WTC11 (cell line): ENCODE measurements around the gene GNAL. TPM values are rescaled to one million over a fixed set of nuclear protein-coding genes. Genes with fewer than 3 reads are reported as not detected.

Source experiments
- ATAC-seq: fragments of 200-7000 bp; cut with Tn5 transposase; 2 replicates; pipeline ENCODE4 v1.10.0; 2021; ENCODE audit warnings: mild to moderate bottlenecking, moderate library complexity
- CTCF ChIA-PET: fragments of 300-600 bp; sonication (Branson Sonifier 250); formaldehyde crosslinking; loops from one replicate; lab custom pipeline; 2021; ENCODE audit warnings: antibody characterized with exemption; lab: Charles Lee
- POLR2A ChIA-PET: fragments of 350-600 bp; sonication (Branson Sonifier 250); formaldehyde crosslinking; loops from one replicate; lab custom pipeline; 2021; ENCODE audit warnings: antibody characterized with exemption; lab: Charles Lee
- DNase-seq: peaks from one replicate; pipeline ENCODE4 v3.0.0; 2021; ENCODE audit warnings: low spot score
- H3K27ac Mint-ChIP-seq: 2 replicates; pipeline ENCODE4 v1.8.0; 2021; ENCODE audit warnings: mixed read lengths
- H3K27me3 Mint-ChIP-seq: 2 replicates; pipeline ENCODE4 v1.8.0; 2021; ENCODE audit warnings: low read depth, mild to moderate bottlenecking, moderate library complexity, mixed read lengths
- H3K36me3 Mint-ChIP-seq: 2 replicates; pipeline ENCODE4 v1.8.0; 2021; ENCODE audit warnings: mixed read lengths
- H3K4me1 Mint-ChIP-seq: 2 replicates; pipeline ENCODE4 v1.8.0; 2022; ENCODE audit warnings: mixed read lengths
- H3K4me3 Mint-ChIP-seq: 2 replicates; pipeline ENCODE4 v1.8.0; 2021; ENCODE audit warnings: mild to moderate bottlenecking, moderate library complexity, mixed read lengths
- H3K9me3 Mint-ChIP-seq: 2 replicates; pipeline ENCODE4 v1.8.0; 2021; ENCODE audit warnings: mixed read lengths
- FOXP1 ChIP-seq: sonication (generic); formaldehyde crosslinking; IDR thresholded peaks from 2 replicates; pipeline ENCODE4 v1.8.0; 2022; ENCODE audit warnings: missing genetic modification reagents, mild to moderate bottlenecking, moderate library complexity, borderline replicate concordance
- JAZF1 ChIP-seq: fragments of 250-450 bp; sonication (Bioruptor Pico); IDR thresholded peaks from 2 replicates; pipeline ENCODE4 v1.9.0; 2021; ENCODE audit warnings: moderate library complexity, mild to moderate bottlenecking, inconsistent platforms
- KAT7 ChIP-seq: sonication (generic); formaldehyde crosslinking; IDR thresholded peaks from 2 replicates; pipeline ENCODE4 v1.8.1; 2023; ENCODE audit warnings: missing genetic modification reagents, mild to moderate bottlenecking, borderline replicate concordance
- MYBL2 ChIP-seq: sonication (generic); formaldehyde crosslinking; IDR thresholded peaks from 2 replicates; pipeline ENCODE4 v1.8.1; 2023; ENCODE audit warnings: mild to moderate bottlenecking, moderate library complexity, missing genetic modification reagents
- NFATC4 ChIP-seq: fragments of 250-450 bp; sonication (Bioruptor Pico); IDR thresholded peaks from 2 replicates; pipeline ENCODE4 v1.9.0; 2021; ENCODE audit warnings: mild to moderate bottlenecking
- NFE2L1 ChIP-seq: sonication (generic); formaldehyde crosslinking; IDR thresholded peaks from 2 replicates; pipeline ENCODE4 v1.8.1; 2023; ENCODE audit warnings: missing genetic modification reagents
- PRRX2 ChIP-seq: fragments of 250-450 bp; sonication (Bioruptor Pico); IDR thresholded peaks from 2 replicates; pipeline ENCODE4 v1.8.0; 2021; ENCODE audit warnings: mild to moderate bottlenecking
- SMAD3 ChIP-seq: sonication (generic); formaldehyde crosslinking; IDR thresholded peaks from 2 replicates; pipeline ENCODE4 v1.8.0; 2022; ENCODE audit warnings: missing genetic modification reagents, mild to moderate bottlenecking, borderline replicate concordance
- SOX15 ChIP-seq: fragments of 250-450 bp; sonication (Bioruptor Pico); IDR thresholded peaks from 2 replicates; pipeline ENCODE4 v1.9.0; 2021; ENCODE audit warnings: mild to moderate bottlenecking
- ZBTB21 ChIP-seq: sonication (generic); formaldehyde crosslinking; IDR thresholded peaks from 2 replicates; pipeline ENCODE4 v1.8.1; 2023; ENCODE audit warnings: mild to moderate bottlenecking, missing genetic modification reagents, borderline replicate concordance
- ZNF396 ChIP-seq: fragments of 250-450 bp; sonication (Bioruptor Pico); IDR thresholded peaks from 2 replicates; pipeline ENCODE4 v1.8.0; 2021; ENCODE audit warnings: mild to moderate bottlenecking, moderate library complexity, borderline replicate concordance
- ZNF423 ChIP-seq: fragments of 250-450 bp; sonication (Bioruptor Pico); IDR thresholded peaks from 2 replicates; pipeline ENCODE4 v2.1.2; 2022; ENCODE audit warnings: mild to moderate bottlenecking, moderate library complexity
- total RNA-seq: library from RNA; stranded (reverse); gene quantifications from 3 replicates; pipeline ENCODE4 v1.2.3, GENCODE V29; 2021
- TF ChIP-seq, protein P1 (sequence below): sonication (generic); formaldehyde crosslinking; IDR thresholded peaks from 2 replicates; pipeline ENCODE4 v1.8.0; 2022; ENCODE audit warnings: mild to moderate bottlenecking, missing genetic modification reagents
- TF ChIP-seq, protein P2 (sequence below): fragments of 200-600 bp; IDR thresholded peaks from 2 replicates; pipeline ENCODE4 v1.8.0; 2022; ENCODE audit warnings: antibody characterized with exemption
- TF ChIP-seq, protein P3 (sequence below): sonication (generic); formaldehyde crosslinking; IDR thresholded peaks from 2 replicates; pipeline ENCODE4 v1.8.1; 2023; ENCODE audit warnings: mild to moderate bottlenecking, missing genetic modification reagents, borderline replicate concordance
- TF ChIP-seq, protein P4 (sequence below): sonication (generic); formaldehyde crosslinking; IDR thresholded peaks from 2 replicates; pipeline ENCODE4 v1.8.0; 2022; ENCODE audit warnings: mild to moderate bottlenecking, missing genetic modification reagents
- TF ChIP-seq, protein P5 (sequence below): sonication (generic); formaldehyde crosslinking; IDR thresholded peaks from 2 replicates; pipeline ENCODE4 v1.8.1; 2023; ENCODE audit warnings: mild to moderate bottlenecking, missing genetic modification reagents
- TF ChIP-seq, protein P6 (sequence below): sonication (generic); formaldehyde crosslinking; IDR thresholded peaks from 2 replicates; pipeline ENCODE4 v1.8.0; 2023; ENCODE audit warnings: mild to moderate bottlenecking, missing genetic modification reagents
- TF ChIP-seq, protein P7 (sequence below): fragments of 250-450 bp; sonication (Bioruptor Pico); IDR thresholded peaks from 2 replicates; pipeline ENCODE4 v1.8.0; 2021; ENCODE audit warnings: mild to moderate bottlenecking
- TF ChIP-seq, protein P8 (sequence below): sonication (generic); formaldehyde crosslinking; conservative IDR thresholded peaks from 2 replicates; pipeline ENCODE4 v1.8.1; 2023; ENCODE audit warnings: mild to moderate bottlenecking, low read depth, missing genetic modification reagents, moderate library complexity

GNAL gene
- total RNA-seq, 1 experiment from 2014 or later = 22.3 TPM

DNA sequence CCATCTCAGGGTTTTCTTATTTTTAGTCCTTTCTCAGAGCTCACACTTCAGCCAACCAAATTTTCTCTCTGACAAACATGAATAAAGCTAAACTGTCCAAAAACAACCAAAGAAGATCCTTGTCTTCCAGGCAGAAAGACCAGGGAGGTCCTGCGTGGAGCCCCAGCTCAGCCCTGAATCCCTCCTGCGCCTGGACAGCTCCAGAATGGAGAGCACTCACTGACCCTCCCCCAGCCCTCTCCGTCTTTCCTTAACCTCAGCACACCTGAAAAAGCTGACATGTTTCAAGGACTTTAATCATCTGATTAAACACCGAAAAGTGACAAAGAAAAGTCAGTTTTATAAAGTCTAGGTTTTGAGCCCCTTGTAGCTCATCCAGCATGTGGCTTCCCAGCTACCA, 22.9 kb upstream of the GNAL start:
- DNase-seq = no peak
- no peak overlapping the region for H3K27ac Mint-ChIP-seq
- ChIA-PET POLR2A (no interaction called here), CTCF (interaction anchor here (1.2 to 2.5 kb wide), 5 partner anchors 10 to 373 kb away, joined by 4 to 19 read pairs (median 9); no protein-coding TSS in a partner anchor)
- no peak overlapping the region for H3K4me3 Mint-ChIP-seq
- H3K36me3 Mint-ChIP-seq = no peaks in the 10 kb centered on the region
- peaks cover 8% of the 10 kb centered on the region for H3K27me3 Mint-ChIP-seq
- H3K9me3 Mint-ChIP-seq = no peaks in the 10 kb centered on the region
- H3K4me1 Mint-ChIP-seq = peaks cover 37% of the 10 kb centered on the region
- TF ChIP-seq SOX15 (no peak), ZNF423 (CRISPR knock-in tag) (no peak), PRRX2 (no peak), ZNF396 (CRISPR knock-in tag) (no peak), KAT7 (CRISPR knock-in tag) (no peak), NFATC4 (no peak), SMAD3 (no peak), JAZF1 (CRISPR knock-in tag) (no peak), MYBL2 (CRISPR knock-in tag) (no peak), NFE2L1 (CRISPR knock-in tag) (no peak), ZBTB21 (CRISPR knock-in tag) (no peak), FOXP1 (CRISPR knock-in tag) (no peak)
- TF ChIP-seq, protein P1, sequence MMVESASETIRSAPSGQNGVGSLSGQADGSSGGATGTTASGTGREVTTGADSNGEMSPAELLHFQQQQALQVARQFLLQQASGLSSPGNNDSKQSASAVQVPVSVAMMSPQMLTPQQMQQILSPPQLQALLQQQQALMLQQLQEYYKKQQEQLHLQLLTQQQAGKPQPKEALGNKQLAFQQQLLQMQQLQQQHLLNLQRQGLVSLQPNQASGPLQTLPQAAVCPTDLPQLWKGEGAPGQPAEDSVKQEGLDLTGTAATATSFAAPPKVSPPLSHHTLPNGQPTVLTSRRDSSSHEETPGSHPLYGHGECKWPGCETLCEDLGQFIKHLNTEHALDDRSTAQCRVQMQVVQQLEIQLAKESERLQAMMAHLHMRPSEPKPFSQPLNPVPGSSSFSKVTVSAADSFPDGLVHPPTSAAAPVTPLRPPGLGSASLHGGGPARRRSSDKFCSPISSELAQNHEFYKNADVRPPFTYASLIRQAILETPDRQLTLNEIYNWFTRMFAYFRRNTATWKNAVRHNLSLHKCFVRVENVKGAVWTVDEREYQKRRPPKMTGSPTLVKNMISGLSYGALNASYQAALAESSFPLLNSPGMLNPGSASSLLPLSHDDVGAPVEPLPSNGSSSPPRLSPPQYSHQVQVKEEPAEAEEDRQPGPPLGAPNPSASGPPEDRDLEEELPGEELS (CRISPR knock-in tag) = no peak
- TF ChIP-seq, protein P2, sequence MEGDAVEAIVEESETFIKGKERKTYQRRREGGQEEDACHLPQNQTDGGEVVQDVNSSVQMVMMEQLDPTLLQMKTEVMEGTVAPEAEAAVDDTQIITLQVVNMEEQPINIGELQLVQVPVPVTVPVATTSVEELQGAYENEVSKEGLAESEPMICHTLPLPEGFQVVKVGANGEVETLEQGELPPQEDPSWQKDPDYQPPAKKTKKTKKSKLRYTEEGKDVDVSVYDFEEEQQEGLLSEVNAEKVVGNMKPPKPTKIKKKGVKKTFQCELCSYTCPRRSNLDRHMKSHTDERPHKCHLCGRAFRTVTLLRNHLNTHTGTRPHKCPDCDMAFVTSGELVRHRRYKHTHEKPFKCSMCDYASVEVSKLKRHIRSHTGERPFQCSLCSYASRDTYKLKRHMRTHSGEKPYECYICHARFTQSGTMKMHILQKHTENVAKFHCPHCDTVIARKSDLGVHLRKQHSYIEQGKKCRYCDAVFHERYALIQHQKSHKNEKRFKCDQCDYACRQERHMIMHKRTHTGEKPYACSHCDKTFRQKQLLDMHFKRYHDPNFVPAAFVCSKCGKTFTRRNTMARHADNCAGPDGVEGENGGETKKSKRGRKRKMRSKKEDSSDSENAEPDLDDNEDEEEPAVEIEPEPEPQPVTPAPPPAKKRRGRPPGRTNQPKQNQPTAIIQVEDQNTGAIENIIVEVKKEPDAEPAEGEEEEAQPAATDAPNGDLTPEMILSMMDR = no peak
- TF ChIP-seq, protein P3, sequence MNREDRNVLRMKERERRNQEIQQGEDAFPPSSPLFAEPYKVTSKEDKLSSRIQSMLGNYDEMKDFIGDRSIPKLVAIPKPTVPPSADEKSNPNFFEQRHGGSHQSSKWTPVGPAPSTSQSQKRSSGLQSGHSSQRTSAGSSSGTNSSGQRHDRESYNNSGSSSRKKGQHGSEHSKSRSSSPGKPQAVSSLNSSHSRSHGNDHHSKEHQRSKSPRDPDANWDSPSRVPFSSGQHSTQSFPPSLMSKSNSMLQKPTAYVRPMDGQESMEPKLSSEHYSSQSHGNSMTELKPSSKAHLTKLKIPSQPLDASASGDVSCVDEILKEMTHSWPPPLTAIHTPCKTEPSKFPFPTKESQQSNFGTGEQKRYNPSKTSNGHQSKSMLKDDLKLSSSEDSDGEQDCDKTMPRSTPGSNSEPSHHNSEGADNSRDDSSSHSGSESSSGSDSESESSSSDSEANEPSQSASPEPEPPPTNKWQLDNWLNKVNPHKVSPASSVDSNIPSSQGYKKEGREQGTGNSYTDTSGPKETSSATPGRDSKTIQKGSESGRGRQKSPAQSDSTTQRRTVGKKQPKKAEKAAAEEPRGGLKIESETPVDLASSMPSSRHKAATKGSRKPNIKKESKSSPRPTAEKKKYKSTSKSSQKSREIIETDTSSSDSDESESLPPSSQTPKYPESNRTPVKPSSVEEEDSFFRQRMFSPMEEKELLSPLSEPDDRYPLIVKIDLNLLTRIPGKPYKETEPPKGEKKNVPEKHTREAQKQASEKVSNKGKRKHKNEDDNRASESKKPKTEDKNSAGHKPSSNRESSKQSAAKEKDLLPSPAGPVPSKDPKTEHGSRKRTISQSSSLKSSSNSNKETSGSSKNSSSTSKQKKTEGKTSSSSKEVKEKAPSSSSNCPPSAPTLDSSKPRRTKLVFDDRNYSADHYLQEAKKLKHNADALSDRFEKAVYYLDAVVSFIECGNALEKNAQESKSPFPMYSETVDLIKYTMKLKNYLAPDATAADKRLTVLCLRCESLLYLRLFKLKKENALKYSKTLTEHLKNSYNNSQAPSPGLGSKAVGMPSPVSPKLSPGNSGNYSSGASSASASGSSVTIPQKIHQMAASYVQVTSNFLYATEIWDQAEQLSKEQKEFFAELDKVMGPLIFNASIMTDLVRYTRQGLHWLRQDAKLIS (CRISPR knock-in tag) = no peak
- TF ChIP-seq, protein P4, sequence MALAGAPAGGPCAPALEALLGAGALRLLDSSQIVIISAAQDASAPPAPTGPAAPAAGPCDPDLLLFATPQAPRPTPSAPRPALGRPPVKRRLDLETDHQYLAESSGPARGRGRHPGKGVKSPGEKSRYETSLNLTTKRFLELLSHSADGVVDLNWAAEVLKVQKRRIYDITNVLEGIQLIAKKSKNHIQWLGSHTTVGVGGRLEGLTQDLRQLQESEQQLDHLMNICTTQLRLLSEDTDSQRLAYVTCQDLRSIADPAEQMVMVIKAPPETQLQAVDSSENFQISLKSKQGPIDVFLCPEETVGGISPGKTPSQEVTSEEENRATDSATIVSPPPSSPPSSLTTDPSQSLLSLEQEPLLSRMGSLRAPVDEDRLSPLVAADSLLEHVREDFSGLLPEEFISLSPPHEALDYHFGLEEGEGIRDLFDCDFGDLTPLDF (CRISPR knock-in tag) = no peak
- TF ChIP-seq, protein P5, sequence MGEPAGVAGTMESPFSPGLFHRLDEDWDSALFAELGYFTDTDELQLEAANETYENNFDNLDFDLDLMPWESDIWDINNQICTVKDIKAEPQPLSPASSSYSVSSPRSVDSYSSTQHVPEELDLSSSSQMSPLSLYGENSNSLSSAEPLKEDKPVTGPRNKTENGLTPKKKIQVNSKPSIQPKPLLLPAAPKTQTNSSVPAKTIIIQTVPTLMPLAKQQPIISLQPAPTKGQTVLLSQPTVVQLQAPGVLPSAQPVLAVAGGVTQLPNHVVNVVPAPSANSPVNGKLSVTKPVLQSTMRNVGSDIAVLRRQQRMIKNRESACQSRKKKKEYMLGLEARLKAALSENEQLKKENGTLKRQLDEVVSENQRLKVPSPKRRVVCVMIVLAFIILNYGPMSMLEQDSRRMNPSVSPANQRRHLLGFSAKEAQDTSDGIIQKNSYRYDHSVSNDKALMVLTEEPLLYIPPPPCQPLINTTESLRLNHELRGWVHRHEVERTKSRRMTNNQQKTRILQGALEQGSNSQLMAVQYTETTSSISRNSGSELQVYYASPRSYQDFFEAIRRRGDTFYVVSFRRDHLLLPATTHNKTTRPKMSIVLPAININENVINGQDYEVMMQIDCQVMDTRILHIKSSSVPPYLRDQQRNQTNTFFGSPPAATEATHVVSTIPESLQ = no peak
- TF ChIP-seq, protein P6, sequence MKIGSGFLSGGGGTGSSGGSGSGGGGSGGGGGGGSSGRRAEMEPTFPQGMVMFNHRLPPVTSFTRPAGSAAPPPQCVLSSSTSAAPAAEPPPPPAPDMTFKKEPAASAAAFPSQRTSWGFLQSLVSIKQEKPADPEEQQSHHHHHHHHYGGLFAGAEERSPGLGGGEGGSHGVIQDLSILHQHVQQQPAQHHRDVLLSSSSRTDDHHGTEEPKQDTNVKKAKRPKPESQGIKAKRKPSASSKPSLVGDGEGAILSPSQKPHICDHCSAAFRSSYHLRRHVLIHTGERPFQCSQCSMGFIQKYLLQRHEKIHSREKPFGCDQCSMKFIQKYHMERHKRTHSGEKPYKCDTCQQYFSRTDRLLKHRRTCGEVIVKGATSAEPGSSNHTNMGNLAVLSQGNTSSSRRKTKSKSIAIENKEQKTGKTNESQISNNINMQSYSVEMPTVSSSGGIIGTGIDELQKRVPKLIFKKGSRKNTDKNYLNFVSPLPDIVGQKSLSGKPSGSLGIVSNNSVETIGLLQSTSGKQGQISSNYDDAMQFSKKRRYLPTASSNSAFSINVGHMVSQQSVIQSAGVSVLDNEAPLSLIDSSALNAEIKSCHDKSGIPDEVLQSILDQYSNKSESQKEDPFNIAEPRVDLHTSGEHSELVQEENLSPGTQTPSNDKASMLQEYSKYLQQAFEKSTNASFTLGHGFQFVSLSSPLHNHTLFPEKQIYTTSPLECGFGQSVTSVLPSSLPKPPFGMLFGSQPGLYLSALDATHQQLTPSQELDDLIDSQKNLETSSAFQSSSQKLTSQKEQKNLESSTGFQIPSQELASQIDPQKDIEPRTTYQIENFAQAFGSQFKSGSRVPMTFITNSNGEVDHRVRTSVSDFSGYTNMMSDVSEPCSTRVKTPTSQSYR (CRISPR knock-in tag) = no peak
- TF ChIP-seq, protein P7, sequence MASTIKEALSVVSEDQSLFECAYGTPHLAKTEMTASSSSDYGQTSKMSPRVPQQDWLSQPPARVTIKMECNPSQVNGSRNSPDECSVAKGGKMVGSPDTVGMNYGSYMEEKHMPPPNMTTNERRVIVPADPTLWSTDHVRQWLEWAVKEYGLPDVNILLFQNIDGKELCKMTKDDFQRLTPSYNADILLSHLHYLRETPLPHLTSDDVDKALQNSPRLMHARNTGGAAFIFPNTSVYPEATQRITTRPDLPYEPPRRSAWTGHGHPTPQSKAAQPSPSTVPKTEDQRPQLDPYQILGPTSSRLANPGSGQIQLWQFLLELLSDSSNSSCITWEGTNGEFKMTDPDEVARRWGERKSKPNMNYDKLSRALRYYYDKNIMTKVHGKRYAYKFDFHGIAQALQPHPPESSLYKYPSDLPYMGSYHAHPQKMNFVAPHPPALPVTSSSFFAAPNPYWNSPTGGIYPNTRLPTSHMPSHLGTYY (CRISPR knock-in tag) = no peak
- TF ChIP-seq, protein P8, sequence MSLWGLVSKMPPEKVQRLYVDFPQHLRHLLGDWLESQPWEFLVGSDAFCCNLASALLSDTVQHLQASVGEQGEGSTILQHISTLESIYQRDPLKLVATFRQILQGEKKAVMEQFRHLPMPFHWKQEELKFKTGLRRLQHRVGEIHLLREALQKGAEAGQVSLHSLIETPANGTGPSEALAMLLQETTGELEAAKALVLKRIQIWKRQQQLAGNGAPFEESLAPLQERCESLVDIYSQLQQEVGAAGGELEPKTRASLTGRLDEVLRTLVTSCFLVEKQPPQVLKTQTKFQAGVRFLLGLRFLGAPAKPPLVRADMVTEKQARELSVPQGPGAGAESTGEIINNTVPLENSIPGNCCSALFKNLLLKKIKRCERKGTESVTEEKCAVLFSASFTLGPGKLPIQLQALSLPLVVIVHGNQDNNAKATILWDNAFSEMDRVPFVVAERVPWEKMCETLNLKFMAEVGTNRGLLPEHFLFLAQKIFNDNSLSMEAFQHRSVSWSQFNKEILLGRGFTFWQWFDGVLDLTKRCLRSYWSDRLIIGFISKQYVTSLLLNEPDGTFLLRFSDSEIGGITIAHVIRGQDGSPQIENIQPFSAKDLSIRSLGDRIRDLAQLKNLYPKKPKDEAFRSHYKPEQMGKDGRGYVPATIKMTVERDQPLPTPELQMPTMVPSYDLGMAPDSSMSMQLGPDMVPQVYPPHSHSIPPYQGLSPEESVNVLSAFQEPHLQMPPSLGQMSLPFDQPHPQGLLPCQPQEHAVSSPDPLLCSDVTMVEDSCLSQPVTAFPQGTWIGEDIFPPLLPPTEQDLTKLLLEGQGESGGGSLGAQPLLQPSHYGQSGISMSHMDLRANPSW (CRISPR knock-in tag) = no peak
- ATAC-seq = peak; percentile 38; the same call in 1 of the 2 replicates
